Measurements from ENCODE around the gene CRBN.

DNA sequence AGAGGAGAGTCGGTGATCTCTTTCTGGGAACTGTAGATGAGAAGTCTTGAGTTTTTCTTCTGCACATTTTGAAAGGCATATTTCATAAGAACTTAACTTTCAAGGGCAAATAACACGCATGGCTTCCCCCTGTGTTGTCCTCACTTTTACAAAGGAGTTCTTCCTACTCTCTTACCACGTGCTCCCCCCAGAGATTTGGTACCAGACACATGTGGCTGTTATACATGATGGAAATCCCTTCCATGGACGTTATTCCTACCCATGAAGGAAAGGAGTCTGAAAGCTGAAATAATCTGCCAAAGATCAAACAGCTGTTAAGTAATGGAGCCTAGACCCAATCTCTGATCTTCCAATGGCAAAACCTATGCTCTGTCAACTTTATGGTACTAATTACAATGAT lies 73.7 kb downstream of the CRBN start:
- TF ChIP-seq, protein P1, sequence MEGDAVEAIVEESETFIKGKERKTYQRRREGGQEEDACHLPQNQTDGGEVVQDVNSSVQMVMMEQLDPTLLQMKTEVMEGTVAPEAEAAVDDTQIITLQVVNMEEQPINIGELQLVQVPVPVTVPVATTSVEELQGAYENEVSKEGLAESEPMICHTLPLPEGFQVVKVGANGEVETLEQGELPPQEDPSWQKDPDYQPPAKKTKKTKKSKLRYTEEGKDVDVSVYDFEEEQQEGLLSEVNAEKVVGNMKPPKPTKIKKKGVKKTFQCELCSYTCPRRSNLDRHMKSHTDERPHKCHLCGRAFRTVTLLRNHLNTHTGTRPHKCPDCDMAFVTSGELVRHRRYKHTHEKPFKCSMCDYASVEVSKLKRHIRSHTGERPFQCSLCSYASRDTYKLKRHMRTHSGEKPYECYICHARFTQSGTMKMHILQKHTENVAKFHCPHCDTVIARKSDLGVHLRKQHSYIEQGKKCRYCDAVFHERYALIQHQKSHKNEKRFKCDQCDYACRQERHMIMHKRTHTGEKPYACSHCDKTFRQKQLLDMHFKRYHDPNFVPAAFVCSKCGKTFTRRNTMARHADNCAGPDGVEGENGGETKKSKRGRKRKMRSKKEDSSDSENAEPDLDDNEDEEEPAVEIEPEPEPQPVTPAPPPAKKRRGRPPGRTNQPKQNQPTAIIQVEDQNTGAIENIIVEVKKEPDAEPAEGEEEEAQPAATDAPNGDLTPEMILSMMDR (IDR thresholded peaks at IDR 0.05; ENCODE audit: extremely low read depth in 1 of 2, insufficient read depth in 1 of 2, low read depth in 1 of 2, low read length in 2 of 2): no peak
- TF ChIP-seq, protein P2, sequence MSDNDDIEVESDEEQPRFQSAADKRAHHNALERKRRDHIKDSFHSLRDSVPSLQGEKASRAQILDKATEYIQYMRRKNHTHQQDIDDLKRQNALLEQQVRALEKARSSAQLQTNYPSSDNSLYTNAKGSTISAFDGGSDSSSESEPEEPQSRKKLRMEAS (IDR thresholded peaks at IDR 0.05; ENCODE audit: insufficient read depth, insufficient read length): no peak
- no peak for TF ChIP-seq POLR2A (IDR thresholded peaks at IDR 0.05; ENCODE audit: low read depth, low read length)
- no peak for TF ChIP-seq EZH2 (IDR thresholded peaks at IDR 0.05; ENCODE audit: borderline replicate concordance, low read depth, low read length, severe bottlenecking)
- no peak for TF ChIP-seq POLR2AphosphoS5 (IDR thresholded peaks at IDR 0.05; ENCODE audit: insufficient read depth, low read depth, low read length)
